H1 (cell line): ENCODE measurements around the gene C2CD4C. TPM values are rescaled to one million over a fixed set of nuclear protein-coding genes. Genes with fewer than 3 reads are reported as not detected.

Experiments
- NANOG ChIP-seq: IDR thresholded peaks from 2 replicates; pipeline ENCODE4 v1.6.1; 2011; ENCODE audit warnings: low read length, low read depth, mild to moderate bottlenecking, inconsistent platforms; ENCODE audit not compliant: insufficient read depth, poor library complexity, severe bottlenecking
- POU5F1 ChIP-seq: IDR thresholded peaks from 2 replicates; pipeline ENCODE4 v1.6.1; 2011; ENCODE audit warnings: low read depth, mild to moderate bottlenecking, low read length, moderate library complexity
- RBBP5 ChIP-seq: IDR thresholded peaks from 2 replicates; pipeline ENCODE4 v1.7.1; 2012; ENCODE audit warnings: low read depth, mild to moderate bottlenecking, inconsistent platforms, low read length, moderate library complexity, borderline replicate concordance
- SIX5 ChIP-seq: IDR thresholded peaks from 2 replicates; pipeline ENCODE4 v1.6.1; 2011; ENCODE audit warnings: mild to moderate bottlenecking, low read depth, low read length
- polyA plus RNA-seq, 7 experiments: library from polyadenylated mRNA; depleted of rRNA in 3 of 7; stranded (reverse) in 5 of 7; unstranded in 2 of 7; fragments of >200 nt in 5 of 7; fragments of 200-250 nt in 2 of 7; gene quantifications; 1 replicate in 5 of 7; 2 replicates in 1 of 7; 4 replicates in 1 of 7; pipeline versions ENCODE4 v1.2.1 to v1.2.3, GENCODE V29; 2011 to 2013; ENCODE audit warnings: missing spikeins in 2 of 7, mixed read lengths in 2 of 7
- total RNA-seq: library from RNA; stranded (reverse); fragmentation: NEBNext Ultra II Directional; extraction: Animal tissue kit (Norgen Biotek cat#: 25700); gene quantifications from 2 replicates; pipeline ENCODE4 v1.2.1, GENCODE V29; 2021
- TF ChIP-seq, protein P1 (sequence below): IDR thresholded peaks from 2 replicates; pipeline ENCODE4 v1.6.1; 2012; ENCODE audit warnings: inconsistent platforms

Gene C2CD4C
- total and polyA plus RNA-seq, 2 of the 8 experiments (the other 6 are each of a cell fraction or from before 2014, with no cell fraction given), result 3.8 to 6.3 TPM

DNA sequence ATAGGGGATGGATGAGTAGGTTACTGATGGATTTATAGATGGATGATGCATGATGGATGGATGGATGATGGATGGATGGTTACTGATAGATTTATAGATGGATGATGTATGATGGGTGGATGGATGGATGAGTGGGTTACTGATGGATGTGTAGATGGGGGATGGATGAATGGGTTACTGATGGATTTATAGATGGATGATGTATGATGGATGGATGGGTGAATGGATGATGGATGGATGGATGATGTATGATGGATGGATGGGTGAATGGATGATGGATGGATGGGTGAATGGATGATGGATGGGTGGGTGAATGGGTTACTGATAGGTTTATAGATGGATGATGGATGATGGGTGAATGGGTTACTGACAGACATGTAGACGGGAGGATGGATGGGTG lies 6.3 kb upstream of the C2CD4C start (continued):
- TF ChIP-seq POU5F1, result no peak
- TF ChIP-seq, protein P1, sequence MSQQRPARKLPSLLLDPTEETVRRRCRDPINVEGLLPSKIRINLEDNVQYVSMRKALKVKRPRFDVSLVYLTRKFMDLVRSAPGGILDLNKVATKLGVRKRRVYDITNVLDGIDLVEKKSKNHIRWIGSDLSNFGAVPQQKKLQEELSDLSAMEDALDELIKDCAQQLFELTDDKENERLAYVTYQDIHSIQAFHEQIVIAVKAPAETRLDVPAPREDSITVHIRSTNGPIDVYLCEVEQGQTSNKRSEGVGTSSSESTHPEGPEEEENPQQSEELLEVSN, result no peak
- TF ChIP-seq SIX5, result no peak
- no peak for TF ChIP-seq NANOG
- TF ChIP-seq RBBP5, result no peak
